Renal cortical epithelial cell (primary cell): ENCODE results near the gene LPIN3. TPM values are rescaled to one million over a fixed set of nuclear protein-coding genes. Genes with fewer than 3 reads are reported as not detected.

Source experiments
- DNase-seq: peaks from one replicate; pipeline ENCODE4 v3.0.0-alpha.2; 2011; ENCODE audit warnings: low read depth
- total RNA-seq: library from RNA; depleted of rRNA; stranded (reverse); fragments of >200 nt; gene quantifications from 2 replicates; pipeline ENCODE4 v1.2.3, GENCODE V29; 2014

LPIN3 gene
- total RNA-seq, 1 donor from 2014 or later, result 25.3 TPM

GRCh38 chr20:41392871-41393704 is 52.5 kb downstream of the LPIN3 start:
- DNase-seq, result no peak

- no peak for DNase-seq
Observed at GRCh38 chr20:41393705-41394066, 53.1 kb downstream of the LPIN3 start.

GRCh38 chr20:41394081-41394480 is 53.5 kb downstream of the LPIN3 start:
- no peak for DNase-seq

- no peak for DNase-seq
Observed at GRCh38 chr20:41394931-41395666, 54.5 kb downstream of the LPIN3 start.

- DNase-seq, result no peak
Observed at GRCh38 chr20:41395667-41396664, 55.3 kb downstream of the LPIN3 start.

- DNase-seq, result no peak
Observed at GRCh38 chr20:41398408-41398807, 57.8 kb downstream of the LPIN3 start.

- no peak for DNase-seq
Observed at GRCh38 chr20:41403604-41404003, 63.0 kb downstream of the LPIN3 start.

GRCh38 chr20:41405436-41405835 is 64.8 kb downstream of the LPIN3 start:
- no peak for DNase-seq

GRCh38 chr20:41406353-41406752 is 65.7 kb downstream of the LPIN3 start:
- no peak for DNase-seq

GRCh38 chr20:41406896-41407444 is 66.3 kb downstream of the LPIN3 start:
- no peak for DNase-seq

- no peak for DNase-seq
Observed at GRCh38 chr20:41407607-41408006, 67.0 kb downstream of the LPIN3 start.

GRCh38 chr20:41408156-41408794 is 67.7 kb downstream of the LPIN3 start:
- DNase-seq, result no peak

GRCh38 chr20:41408986-41409385 is 68.4 kb downstream of the LPIN3 start:
- DNase-seq, result no peak

Other genes starting within 250 kb of the LPIN3 start
- gene PLCG1, start 203.3 kb upstream of the LPIN3 start, total RNA-seq, result 40.1 and 134 TPM in 2 replicates
- 25.0 and 59.4 TPM in 2 replicates for gene ZHX3, start 23.1 kb upstream of the LPIN3 start, total RNA-seq
- not detected in 2 replicates for gene EMILIN3, start 26.0 kb downstream of the LPIN3 start, total RNA-seq